GM15510 (cell line): ENCODE measurements around the gene DDX24.

Experiments
- POLR2A ChIP-seq: IDR thresholded peaks from 3 replicates; pipeline ENCODE4 v1.6.1; 2011; ENCODE audit warnings: borderline replicate concordance; ENCODE audit not compliant: insufficient read length; ENCODE audit errors: extremely low read depth

The DDX24 gene

DNA sequence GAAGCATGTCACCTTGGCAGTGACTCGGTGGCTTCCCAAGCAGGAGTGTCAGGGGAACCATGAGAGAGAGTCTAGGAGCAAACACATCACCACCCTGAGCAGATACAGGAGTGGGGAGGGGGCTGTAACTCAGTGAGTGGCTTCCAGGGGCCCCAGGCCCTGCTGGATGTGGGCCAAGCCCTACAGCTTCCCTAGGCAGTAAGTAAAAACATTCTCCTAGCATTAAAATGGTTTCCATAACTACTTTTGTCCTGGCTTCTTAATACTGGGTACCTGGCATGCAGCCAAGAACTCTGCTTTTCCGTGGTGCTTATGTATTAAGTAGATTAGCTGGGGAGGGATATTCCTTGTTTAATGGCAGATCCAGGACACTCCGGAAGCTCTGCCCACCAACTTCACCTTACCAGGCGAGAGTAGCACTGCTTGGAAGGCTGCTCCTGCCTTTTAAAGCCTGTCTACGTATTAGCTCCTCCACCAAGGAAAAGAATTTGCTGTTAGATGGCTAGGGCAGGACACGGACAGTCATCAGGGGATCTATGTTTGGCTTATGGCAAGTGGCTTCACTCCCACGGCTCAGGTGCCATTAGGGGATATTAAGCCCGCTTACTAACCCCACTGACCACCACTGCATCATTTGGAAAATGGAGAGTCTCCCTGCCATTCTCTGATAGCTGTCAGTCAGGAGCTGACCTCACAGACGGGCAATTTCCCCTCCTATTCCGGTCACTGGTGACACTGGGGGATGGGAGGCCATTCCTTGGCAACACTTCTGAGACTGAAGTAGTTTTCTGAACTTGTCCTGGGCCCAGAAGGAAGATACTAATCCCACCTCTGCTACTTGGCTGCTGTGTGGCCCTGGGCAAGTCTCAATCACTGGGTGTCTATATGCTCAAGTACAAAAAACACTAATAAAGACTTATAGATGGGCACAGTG, 32.0 kb downstream of the DDX24 start:
- TF ChIP-seq POLR2A = no peak

DNA sequence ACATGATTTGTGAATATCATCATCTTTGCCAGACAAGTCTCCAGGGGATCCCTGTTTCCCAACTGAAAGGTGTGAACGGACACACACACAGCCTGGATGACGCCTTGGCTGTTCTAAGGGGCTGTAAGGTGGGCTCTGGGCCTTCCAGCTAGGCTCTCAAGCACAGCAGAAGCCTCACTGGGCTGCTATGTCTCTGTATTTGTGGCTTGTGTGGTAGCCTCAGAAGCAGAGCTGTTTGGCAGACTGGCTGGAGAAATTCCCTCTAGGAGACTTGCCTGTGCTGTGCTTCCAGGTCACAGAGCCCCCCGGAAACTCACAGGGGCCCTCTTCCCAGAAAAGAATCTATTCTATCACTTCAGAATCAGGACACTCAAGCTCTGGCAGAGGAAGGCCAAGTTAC, 33.4 kb downstream of the DDX24 start:
- TF ChIP-seq POLR2A = no peak

DNA sequence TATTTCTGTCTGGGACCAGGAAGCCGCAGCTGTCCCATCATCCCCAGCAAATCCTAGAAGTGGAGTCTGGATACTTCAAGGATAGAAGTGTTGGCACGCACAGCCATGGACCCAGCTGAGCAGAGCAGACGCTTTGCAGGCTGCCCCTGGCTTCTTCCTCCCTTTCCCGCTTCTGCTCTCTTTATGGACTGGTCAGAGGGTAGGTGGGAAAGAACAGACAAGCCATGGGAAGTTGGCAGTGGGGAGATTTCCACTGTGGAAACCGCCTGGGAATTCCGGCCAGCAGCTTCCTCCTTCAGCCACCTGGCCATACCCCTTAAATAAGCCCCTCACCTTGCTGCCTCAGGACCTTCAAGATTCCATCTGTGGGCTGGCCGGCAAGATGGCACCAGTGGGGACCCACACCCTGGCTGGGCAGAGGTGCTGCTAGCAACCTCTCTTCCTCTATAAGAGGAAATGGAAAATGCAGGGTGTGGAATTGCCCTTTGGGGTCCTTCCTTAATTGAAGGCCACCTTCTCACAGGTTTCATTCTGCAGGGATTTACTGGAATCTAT, 34.2 kb downstream of the DDX24 start:
- TF ChIP-seq POLR2A = no peak

DNA sequence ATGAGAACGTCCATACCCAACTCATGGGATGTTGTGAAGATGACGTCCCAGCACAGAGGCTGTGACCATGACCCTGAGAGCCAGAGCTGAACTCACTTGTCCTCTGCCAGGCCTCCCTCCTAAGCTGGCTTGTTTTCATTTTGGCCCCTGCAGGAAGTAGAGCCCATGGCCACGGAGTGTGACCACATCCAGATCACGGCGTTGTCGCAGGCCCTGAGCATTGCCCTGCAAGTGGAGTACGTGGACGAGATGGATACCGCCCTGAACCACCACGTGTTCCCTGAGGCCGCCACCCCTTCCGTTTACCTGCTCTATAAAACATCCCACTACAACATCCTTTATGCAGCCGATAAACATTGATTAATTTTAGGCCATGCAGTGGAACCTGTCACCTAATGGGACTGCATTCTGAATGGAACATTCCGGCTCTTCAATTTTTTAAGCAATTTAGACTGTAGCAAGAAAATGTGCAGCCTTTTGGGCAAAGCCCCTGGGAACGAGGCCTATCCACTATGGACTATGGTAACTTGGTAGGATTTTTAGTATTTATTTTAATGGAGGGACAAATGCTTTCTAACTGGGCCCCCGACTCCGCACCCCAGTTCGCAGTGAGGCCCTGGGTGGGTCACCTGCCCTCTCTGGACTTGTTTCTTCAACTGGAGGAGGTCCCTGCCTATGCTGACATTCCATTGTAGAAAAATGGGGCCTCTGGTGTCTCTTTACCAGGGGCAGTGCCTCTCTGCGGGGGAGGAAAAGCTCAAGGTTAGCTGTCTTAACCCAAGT, 35.2 kb downstream of the DDX24 start:
- TF ChIP-seq POLR2A = no peak

DNA sequence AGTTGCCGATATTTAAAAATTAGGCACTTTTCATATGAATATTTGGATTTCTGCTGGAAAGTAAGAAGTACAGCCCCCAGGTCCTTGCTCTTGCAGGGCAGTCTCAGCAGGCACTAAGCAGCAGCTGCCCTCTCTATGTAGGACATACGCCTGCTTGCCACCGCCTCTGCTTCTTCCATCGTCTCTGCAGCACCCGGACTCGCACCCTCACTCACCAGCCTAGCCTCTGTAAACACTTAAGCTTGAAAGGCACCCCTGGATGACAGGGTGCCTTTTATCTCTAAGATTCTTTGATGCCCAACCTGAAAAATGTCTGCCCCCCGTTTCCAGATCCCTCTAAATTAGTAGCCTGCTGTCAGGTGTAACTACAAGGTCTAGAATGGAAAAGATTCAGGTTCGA, 35.9 kb downstream of the DDX24 start:
- TF ChIP-seq POLR2A = no peak

DNA sequence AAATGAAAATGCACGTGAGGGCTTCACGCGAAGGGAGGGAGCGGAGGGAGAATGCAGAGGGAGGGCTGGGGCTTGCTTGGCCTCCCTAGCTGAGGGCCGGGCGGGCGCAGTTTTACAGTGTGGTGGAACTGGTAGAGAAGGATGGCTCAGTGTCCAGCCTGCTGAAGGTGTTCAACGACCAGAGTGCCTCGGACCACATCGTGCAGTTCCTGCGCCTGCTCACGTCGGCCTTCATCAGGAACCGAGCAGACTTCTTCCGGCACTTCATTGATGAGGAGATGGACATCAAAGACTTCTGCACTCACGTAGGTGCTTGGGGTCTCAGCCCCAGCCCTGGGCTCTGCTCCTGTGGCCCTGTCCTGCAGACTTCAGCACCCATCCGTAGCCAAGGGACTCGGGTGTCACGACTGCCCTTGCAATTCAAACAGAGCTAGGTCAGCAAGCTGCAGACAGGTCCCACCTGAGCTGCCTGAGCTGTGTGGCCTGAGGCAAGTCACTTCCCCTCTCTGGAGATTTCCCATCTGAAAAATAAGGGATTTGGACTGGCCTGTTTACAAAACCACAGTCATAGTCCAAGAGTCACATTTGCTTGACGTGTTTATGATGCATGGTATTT, 36.4 kb downstream of the DDX24 start:
- no peak for TF ChIP-seq POLR2A

DNA sequence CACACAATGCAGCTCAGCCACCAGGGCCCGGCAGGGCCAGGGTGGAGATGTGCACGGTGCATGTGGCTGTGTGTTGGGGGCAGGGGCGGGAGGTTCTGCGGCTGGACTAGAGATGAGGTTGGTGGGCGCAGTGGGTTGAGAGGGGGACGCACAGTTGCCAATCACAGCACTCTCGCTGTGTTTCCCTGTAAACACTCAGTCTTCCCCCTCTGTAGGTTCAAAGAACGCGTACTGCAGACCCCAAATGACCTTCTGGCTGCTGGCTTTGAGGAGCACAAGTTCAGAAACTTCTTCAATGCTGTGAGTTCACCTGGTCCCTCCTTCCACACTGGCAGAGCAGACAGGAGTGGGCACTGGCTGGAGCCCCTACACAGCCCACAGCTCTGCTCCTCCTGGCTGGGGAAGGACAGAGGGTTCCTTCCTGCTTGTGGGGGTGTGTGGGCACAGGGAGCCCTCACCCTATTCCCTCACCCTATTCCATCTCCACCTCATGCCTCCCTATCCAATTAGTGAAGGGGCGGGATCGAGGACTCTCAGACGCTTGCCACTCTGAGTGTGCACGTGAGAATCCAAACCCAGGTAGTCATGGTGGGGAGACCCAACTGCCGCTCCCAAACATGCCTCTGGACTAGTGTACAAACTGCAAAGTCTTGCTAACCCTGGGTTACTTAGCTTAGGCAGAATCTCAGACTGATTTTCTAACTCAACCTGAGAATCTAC, 37.1 kb downstream of the DDX24 start:
- no peak for TF ChIP-seq POLR2A

DNA sequence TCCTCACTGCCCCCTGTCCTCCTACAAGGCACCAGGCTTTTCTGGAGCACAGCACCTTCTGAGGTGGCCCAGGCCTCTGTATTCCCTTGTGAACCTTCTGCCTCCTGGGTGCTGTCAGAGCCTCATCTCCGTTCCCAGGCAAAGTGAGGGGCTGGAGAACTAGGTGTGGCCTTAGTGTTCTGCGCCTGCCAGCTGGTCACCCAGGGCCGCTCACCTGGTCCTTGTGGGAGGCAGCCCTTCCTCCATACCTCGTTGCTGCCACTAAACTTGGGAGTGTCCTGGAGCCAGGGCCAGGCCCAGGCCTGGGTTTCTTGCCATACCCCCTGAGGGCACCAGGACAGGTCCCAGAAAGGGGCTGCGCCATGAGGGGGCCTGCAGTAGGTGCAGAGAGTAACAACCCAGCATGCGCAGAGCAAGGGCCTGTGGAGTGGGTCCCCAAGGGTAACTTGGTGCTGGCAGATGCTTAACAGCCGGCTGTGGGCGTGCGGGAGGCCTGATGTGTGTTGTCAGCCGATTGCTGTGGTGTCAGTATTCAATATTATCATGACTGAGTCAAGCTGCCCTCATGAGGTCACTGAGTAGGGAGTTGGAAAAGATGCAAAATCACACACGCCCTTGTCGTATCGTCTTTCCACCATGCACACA, 37.8 kb downstream of the DDX24 start:
- no peak for TF ChIP-seq POLR2A

DNA sequence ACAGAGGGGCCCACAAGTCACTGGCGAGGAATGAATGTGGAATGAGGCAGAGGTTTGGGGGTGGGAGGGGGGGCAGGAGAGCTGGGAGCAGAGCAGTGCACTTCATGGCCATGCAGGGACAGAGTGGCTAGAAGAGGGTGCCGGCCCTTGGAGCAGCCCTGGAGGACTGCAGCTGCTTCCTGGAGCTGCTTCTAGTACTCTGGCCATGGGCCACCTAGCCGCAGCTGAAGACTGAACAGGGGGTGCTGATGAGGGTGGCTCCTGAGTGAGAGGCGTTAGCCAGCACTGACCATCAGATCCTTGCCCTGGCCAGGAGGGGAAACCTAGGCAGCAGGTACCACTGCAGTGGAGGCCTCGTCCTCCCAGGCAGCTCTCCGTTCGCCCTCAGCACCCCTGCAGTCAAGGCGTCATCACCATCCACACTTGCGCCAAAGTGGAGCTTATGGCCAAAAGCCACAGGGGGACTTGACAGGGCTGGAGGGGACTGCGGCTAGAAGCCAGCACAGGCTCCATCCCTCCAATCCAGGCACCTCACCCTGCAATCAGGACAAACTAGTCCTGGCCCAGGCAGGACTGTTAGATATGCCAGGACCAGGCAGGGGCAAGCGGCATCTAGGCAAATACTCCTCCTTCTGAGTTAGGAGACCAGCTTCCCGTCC, 38.4 kb downstream of the DDX24 start:
- no peak for TF ChIP-seq POLR2A

DNA sequence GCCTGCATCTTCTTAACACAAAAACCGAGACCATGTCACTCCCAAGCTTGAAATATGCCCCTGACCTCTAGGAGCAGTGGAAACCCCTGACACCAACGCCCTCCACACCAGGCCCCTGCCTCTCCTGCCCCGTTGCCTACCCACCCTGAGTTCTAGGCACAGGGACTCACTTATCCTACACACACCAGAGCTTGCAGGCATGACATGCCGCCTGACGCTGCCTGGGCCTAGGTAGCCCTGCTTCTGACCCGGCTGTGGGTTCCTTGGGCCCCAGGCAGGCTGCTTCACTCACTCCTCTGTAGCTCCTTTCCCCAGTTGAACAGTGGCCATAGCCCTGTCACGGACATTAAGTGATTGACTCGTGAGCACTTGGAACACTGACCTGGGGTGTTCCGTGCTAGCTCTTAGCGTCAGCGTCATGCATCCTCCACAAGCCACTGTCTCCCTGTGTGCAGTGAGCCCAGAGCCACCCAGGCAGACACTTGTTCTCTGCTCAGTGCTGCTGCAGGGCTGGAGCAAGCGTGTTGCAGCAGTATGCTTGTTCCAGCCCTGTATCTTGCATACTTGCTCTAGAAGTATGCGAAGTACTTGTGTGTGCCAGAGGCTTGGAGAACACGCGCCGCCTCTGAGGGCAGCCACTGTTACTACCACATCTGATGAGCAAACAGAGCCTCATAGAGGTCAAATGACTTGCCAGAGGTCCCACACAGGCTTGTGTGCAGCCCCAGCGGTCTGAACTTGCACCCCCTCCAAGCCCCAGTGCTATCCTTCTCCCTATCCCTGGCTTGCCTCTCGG, 39.3 kb downstream of the DDX24 start:
- no peak for TF ChIP-seq POLR2A

DNA sequence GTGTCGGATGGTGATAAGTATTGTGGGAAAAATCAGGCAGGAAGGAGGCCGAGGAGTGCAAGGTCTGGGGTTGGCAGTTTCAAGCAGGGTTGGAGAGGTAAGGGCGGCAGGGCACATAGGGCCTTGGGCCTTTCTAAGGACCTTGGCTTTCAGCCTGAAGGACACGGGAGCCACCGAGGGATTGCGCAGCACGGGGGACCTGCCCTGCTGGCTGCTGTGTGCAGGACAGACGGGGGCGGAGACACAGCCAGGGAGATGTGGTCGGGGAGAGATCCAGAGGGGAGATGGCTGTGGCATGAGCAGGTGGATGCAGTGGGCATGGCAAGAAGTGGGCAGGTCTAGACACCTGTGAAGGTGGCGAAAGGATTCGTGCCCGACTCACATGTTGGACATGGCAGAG, 40.2 kb downstream of the DDX24 start:
- TF ChIP-seq POLR2A = no peak

DNA sequence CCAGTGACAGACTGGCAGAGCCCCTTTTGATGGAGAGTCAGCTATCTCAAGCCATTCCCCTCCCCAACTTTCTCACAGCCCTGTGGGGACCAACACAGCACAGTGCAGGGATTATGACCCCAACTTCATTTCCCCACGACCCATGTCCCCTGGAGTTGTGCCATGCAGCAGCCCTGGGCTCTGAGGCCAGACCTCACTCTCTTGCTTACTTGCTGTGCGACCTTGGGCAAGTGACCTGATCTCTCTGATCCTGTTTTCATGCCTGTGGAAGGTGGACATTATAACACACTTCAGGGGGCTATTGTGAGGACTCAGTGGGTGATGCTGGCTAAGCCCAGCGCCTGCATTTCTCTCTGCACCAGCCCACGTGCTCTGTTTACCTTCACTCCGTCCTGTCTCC, 40.8 kb downstream of the DDX24 start:
- TF ChIP-seq POLR2A = no peak
